Measurements from ENCODE around the gene MYH7B. TPM values are rescaled to one million over a fixed set of nuclear protein-coding genes. Genes with fewer than 3 reads are reported as not detected.

MYH7B gene
- total RNA-seq, 4 donors from 2014 or later, result 0.19 to 0.56 (median 0.40) TPM

- no peak for ATAC-seq (ENCODE audit: low FRiP score)
- TF ChIP-seq, protein P1, sequence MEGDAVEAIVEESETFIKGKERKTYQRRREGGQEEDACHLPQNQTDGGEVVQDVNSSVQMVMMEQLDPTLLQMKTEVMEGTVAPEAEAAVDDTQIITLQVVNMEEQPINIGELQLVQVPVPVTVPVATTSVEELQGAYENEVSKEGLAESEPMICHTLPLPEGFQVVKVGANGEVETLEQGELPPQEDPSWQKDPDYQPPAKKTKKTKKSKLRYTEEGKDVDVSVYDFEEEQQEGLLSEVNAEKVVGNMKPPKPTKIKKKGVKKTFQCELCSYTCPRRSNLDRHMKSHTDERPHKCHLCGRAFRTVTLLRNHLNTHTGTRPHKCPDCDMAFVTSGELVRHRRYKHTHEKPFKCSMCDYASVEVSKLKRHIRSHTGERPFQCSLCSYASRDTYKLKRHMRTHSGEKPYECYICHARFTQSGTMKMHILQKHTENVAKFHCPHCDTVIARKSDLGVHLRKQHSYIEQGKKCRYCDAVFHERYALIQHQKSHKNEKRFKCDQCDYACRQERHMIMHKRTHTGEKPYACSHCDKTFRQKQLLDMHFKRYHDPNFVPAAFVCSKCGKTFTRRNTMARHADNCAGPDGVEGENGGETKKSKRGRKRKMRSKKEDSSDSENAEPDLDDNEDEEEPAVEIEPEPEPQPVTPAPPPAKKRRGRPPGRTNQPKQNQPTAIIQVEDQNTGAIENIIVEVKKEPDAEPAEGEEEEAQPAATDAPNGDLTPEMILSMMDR (IDR thresholded peaks at IDR 0.05), result no peak
Observed at GRCh38 chr20:34990231-34990630, 34.6 kb downstream of the MYH7B start.

DNA sequence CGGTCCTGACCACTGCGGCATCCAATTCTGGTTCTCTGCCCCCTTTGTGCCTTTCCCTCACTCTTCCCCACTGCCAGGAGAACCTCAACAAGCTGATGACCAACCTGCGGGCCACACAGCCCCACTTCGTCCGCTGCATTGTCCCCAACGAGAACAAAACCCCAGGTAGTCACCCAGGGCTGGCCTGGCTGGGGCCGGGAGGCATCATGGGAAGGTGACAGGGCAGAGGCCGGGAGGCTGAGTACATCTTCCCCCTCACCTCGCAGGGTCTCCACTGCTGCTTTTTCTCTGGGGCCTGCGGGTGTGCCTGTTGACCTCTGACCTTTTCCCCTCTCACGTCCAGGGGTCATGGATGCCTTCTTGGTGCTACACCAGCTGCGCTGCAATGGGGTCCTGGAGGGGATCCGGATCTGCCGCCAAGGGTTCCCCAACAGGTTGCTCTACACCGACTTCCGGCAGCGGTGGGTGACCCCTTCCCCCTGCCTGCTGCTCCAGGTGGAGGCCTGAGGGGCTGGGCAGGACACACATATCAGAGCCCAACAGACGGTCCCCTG, 35.1 kb downstream of the MYH7B start:
- DNase-seq (ENCODE audit: low spot score) (no peak), ATAC-seq (ENCODE audit: low FRiP score) (no peak)
- TF ChIP-seq, protein P1 (IDR thresholded peaks at IDR 0.05), result no peak

More at GRCh38 chr20:34990231-34990630, 34.6 kb downstream of the MYH7B start:
- no peak for DNase-seq (ENCODE audit: low spot score)

DNA sequence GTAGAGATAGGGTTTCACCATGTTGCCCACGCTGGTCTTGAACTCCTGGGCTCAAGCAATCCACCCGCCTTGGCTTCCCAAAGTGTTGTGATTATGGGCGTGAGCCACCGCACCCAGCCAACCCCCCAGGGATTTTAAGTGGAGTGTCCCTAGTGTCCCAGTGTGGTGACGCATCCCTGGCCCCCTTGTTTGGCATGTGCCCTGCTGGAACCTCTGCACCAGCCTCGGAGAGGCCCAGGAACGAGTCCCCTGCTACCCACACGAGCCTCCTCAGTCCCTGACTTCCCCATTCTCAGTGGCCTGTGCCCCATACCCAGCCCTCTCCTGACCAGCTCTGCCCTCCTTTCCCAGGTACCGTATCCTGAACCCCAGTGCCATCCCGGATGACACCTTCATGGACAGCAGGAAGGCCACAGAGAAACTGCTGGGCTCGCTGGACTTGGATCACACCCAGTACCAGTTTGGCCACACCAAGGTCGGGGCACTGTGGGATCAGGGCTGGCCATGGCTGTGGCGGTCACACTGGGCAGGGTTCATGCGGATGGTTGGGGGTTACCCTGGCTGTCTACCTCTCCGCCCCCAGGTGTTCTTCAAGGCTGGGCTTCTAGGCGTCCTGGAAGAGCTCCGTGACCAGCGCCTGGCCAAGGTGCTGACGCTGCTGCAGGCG, 37.2 kb downstream of the MYH7B start:
- DNase-seq (ENCODE audit: low spot score) (no peak), ATAC-seq (ENCODE audit: low FRiP score) (no peak)
- TF ChIP-seq, protein P1 (IDR thresholded peaks at IDR 0.05), result no peak

GRCh38 chr20:34993941-34994508, 38.4 kb downstream of the MYH7B start:
- no peak for ATAC-seq (ENCODE audit: low FRiP score)
- no peak for DNase-seq (ENCODE audit: low spot score)
- TF ChIP-seq, protein P1 (IDR thresholded peaks at IDR 0.05), result no peak

DNA sequence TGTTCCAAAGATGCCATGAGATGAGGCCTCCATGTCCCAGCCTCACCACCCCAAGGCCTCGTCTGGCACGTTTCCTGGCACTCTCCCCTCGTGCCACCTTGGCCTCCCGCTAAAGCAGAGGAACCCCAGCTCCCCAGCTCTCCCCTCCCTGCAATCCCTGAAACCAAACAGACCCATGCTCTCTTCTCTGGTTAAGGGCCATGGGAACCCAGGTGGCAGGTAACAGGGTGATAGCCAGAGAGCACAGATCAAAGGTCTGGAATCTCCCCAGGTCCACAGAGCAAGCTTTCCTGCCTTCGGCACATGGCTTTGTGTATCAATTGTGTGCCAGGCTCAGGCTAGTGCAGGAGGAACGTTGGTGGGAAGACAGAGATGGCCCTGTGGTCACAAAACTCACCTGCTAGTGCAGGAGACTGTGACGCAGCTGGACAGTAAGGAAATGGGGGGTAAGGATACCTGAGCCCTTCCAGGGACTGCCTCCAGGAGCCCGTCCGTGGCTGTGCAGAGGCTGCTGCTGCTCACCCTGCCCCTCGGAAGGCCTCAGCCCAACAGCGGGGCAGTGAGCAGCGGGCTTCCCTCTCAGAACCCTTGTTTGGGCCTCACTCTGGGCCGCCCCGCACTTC, 39.0 kb downstream of the MYH7B start:
- DNase-seq (ENCODE audit: low spot score) (no peak), ATAC-seq (ENCODE audit: low FRiP score) (no peak)
- TF ChIP-seq, protein P1 (IDR thresholded peaks at IDR 0.05), result no peak

- ATAC-seq (ENCODE audit: low FRiP score) (no peak), DNase-seq (ENCODE audit: low spot score) (no peak)
- TF ChIP-seq, protein P1 (IDR thresholded peaks at IDR 0.05), result no peak
Observed at GRCh38 chr20:34995192-34995591, 39.5 kb downstream of the MYH7B start.
